ENCODE results near the gene CD38. TPM values are rescaled to one million over a fixed set of nuclear protein-coding genes. Genes with fewer than 3 reads are reported as not detected.

The CD38 gene
- total and polyA plus RNA-seq, 2 donors = 1.4 to 2.0 TPM

DNA sequence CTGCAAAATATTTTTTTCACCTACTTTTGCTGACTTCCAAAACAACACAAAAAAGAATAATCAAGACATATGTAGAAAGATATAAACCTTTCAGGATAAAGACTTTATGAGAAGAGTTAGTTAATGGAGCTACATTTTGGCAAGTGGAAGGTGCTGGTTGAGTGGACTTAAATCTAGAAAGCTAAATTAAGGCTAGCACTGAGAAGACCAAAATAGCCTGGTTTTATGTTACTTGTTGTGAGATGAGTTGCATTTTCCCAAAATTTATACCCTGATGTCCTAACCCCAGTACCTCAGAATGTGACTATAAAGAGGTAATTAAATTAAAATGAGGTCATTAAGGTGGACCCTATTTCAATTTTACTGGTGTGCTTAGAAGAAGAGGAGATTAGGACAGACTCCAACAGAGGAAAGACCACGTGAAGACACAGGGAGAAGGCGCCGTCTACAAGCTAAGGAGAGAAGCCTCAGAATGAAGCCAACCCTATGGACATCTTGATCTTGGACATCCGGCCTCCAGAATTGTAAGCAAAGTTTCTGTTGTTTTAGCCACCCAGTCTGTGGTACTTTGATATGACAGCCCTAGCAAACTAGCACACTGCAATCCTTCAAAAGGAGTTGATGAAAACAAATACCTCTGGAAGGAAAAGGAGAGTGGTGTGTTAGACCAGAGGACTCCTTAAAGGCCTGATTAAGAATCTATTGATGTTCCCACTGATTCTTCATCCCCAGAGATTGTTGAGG, 93.0 kb downstream of the CD38 start:
- H3K4me1 ChIP-seq (ENCODE audit: insufficient read depth) = no peaks in the 10 kb centered on the region
- H3K4me3 ChIP-seq (ENCODE audit: low read depth, low read length) = no peak overlapping the region
- no peaks in the 10 kb centered on the region for H3K36me3 ChIP-seq (ENCODE audit: insufficient read depth)
- 76% methylated on average over 4 of the region's 4 CpGs for WGBS
- DNase-seq (ENCODE audit: extremely low spot score) = no peak
- no peak overlapping the region for H3K27ac ChIP-seq (ENCODE audit: low read depth)

DNA sequence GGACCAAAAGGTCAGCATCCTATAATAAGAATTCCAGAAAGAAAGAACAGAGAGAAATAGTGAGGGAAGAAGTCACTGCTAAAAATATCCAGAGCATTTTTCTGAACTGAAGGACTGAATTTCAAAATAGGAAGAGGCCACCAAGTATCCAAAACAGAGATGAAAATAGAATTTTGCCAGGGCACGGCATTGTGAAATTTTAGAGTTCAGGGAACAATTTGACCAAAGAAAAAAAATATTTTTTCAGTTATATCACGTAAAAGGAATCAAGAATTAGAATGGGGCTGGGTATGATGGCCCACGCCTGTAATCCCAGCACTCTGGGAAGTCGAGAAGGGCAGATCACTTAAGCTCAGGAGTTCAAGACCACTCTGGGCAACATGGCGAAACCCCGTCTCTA, 95.0 kb downstream of the CD38 start:
- no peak for DNase-seq (ENCODE audit: extremely low spot score)
- WGBS = 87% methylated on average over 6 of the region's 6 CpGs
- H3K36me3 ChIP-seq (ENCODE audit: insufficient read depth) = no peaks in the 10 kb centered on the region
- H3K4me1 ChIP-seq (ENCODE audit: insufficient read depth) = no peaks in the 10 kb centered on the region
- H3K27ac ChIP-seq (ENCODE audit: low read depth) = no peak overlapping the region
- no peak overlapping the region for H3K4me3 ChIP-seq (ENCODE audit: low read depth, low read length)

DNA sequence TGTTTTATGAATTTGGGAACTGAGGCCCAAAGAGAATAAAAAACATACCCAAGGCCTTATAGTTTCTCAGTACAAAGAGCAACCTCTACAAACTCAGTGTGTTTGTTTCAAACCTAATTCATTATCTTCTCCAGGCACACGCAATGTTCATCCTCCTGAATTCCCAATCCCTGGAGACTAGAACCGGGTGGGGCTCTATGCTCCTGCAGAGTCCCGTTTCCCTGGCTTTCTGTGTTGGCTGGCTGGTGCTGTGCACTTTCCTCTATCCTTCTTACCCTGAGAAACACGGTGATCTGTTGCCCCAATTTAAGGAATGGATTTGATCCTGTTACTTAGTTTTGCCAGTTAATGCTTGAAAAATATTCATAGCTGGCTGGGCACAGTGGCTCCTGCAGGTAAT, 96.5 kb downstream of the CD38 start:
- H3K4me3 ChIP-seq (ENCODE audit: low read depth, low read length) = no peak overlapping the region
- no peaks in the 10 kb centered on the region for H3K36me3 ChIP-seq (ENCODE audit: insufficient read depth)
- 74% methylated on average over 4 of the region's 4 CpGs for WGBS
- no peak for DNase-seq (ENCODE audit: extremely low spot score)
- no peak overlapping the region for H3K27ac ChIP-seq (ENCODE audit: low read depth)
- no peaks in the 10 kb centered on the region for H3K4me1 ChIP-seq (ENCODE audit: insufficient read depth)

DNA sequence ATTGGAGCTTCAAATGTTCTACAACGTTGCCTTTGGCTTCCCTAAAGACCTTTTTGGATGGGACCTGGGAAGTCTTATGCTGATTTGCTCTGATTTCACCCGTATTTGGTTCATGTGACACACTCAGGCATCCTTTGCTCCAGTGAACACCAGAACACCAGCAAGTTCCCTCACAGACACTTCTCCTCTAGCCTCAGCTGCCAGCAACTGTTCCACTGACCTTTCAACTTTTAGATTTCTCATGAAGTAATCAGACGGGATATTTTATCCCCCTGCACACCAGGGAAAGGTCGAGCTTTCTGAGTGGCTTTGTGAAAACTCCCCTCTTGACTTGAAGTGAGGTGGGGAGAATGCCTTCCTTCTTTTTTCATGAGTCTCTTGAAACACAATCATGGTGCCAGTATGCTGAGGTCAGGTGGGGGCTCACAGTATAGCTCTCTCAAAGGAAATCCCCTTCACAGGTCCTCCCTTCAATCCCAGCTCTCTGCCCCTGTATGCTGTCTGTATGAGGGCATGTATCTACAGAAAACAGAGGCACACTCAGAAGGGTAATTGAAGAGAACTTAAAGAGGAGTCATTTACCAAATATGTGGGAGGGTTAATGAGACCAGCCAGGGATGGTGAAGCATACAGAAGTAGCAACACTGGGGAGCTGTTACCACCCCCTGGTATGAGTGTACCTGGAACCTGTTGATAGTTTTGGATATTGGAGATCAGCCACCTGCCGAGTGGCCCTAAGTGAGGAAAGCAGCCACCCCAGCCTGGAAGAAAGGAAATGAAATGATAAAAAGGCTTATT, 97.7 kb downstream of the CD38 start:
- WGBS = 71% methylated on average over 5 of the region's 5 CpGs
- Histone ChIP-seq H3K36me3 (ENCODE audit: insufficient read depth) (no peaks in the 10 kb centered on the region), H3K4me3 (ENCODE audit: low read depth, low read length) (no peak overlapping the region), H3K27ac (ENCODE audit: low read depth) (no peak overlapping the region), H3K4me1 (ENCODE audit: insufficient read depth) (no peaks in the 10 kb centered on the region)
- DNase-seq (ENCODE audit: extremely low spot score) = no peak

DNA sequence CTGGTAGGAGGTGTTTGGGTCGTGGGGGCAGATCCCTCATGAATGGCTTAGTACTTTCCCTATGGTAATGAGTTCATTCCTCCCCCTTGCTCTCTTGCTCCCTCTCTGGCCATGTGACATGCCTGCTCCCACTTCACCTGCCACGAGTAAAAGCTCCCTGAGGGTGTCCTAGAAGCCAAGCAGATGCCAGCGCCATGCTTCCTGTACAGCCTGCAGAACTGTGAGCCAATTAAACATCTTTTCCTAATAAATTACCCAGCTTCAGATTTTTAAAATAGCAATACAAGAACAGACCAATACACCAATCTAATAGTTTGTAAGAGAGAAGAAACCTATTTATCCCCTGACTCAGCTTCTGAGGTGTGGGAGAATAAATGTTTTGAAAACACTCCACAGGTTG, 99.9 kb downstream of the CD38 start:
- Histone ChIP-seq H3K4me3 (ENCODE audit: low read depth, low read length) (no peak overlapping the region), H3K4me1 (ENCODE audit: insufficient read depth) (no peaks in the 10 kb centered on the region), H3K36me3 (ENCODE audit: insufficient read depth) (no peaks in the 10 kb centered on the region), H3K27ac (ENCODE audit: low read depth) (no peak overlapping the region)
- 96% methylated on average over 3 of the region's 3 CpGs for WGBS
- DNase-seq (ENCODE audit: extremely low spot score) = no peak

DNA sequence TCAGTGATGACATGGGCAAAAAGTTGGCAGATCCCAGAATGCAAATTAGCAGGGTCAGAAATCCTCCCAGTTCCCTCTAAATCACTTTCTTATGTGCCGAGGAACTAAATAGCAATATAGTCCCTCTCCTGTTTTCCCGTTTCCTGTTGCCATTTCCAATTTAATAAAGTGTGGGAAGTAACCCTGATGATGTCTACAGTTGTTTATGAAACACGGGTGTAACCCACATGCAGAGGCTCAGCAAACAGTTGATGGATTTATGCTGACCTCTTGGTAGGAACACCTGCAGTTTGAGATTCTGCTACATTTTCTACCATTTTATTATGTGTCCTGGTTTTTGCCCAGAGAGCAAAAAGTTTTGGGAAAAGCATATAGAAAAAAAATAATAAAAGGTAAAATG, 103.7 kb downstream of the CD38 start:
- no peak overlapping the region for H3K4me3 ChIP-seq (ENCODE audit: low read depth, low read length)
- peaks cover 1% of the 10 kb centered on the region for H3K4me1 ChIP-seq (ENCODE audit: insufficient read depth)
- no peak for DNase-seq (ENCODE audit: extremely low spot score)
- H3K36me3 ChIP-seq (ENCODE audit: insufficient read depth) = no peaks in the 10 kb centered on the region
- 52% methylated on average over 3 of the region's 3 CpGs for WGBS
- H3K27ac ChIP-seq (ENCODE audit: low read depth) = no peak overlapping the region

DNA sequence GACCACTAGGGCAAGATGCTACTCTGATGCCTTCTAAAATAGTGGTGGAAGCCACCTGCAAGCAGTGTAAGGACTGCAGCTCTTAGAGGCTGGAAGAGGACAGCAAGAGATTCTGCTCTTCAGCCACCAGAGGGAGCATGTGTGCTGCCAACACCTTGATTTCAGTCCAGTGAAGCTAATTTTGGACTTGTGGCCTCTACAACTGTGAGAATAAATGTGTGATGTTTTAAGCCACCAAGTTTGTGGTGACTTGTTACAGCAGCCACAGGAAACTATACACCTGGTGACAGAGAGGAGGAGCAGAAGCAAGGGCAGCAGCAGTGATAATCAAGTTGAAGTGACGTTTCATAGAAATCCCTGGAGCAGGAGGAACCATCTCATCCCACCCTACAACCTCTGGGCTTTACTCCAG, 104.6 kb downstream of the CD38 start:
- DNase-seq (ENCODE audit: extremely low spot score) = no peak
- Histone ChIP-seq H3K36me3 (ENCODE audit: insufficient read depth) (no peaks in the 10 kb centered on the region), H3K4me1 (ENCODE audit: insufficient read depth) (peaks cover 1% of the 10 kb centered on the region), H3K27ac (ENCODE audit: low read depth) (no peak overlapping the region), H3K4me3 (ENCODE audit: low read depth, low read length) (no peak overlapping the region)
- WGBS = 94% methylated on average over 1 of the region's 1 CpG

DNA sequence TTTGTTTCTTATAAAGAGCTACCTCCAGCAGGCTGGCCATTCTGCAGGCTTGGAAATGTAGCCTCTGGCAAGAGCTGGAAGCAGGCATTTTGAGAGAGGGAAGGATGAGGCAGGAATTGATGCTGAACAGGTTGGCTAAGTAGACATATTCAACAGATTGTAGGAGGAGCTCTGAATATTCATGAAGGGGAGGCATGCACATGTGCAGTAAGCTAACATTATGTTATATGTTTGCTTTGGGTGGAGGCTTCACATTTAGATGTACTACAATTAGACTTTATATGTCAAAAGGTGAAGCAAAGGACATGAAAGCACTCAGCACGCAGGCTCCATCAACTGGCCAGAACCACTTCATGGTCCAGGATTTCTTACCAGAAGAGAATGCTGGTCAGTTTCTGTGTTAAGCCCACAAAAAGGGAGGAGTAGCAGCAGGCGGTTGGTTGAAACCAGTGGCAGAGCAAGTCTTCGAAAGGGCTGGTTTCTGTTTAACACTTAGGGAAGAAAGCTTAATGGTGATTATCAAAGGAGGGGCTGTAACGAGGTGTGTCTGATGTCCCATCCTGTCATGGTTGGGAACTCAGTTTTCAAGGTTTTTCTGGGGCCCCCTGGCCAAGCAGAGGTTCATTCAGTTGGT, 105.6 kb downstream of the CD38 start:
- Histone ChIP-seq H3K4me1 (ENCODE audit: insufficient read depth) (peaks cover 1% of the 10 kb centered on the region), H3K27ac (ENCODE audit: low read depth) (no peak overlapping the region), H3K36me3 (ENCODE audit: insufficient read depth) (no peaks in the 10 kb centered on the region), H3K4me3 (ENCODE audit: low read depth, low read length) (no peak overlapping the region)
- no peak for DNase-seq (ENCODE audit: extremely low spot score)
- 78% methylated on average over 4 of the region's 4 CpGs for WGBS

- Histone ChIP-seq H3K4me3 (ENCODE audit: low read depth, low read length) (no peak overlapping the region), H3K4me1 (ENCODE audit: insufficient read depth) (peaks cover 1% of the 10 kb centered on the region), H3K36me3 (ENCODE audit: insufficient read depth) (no peaks in the 10 kb centered on the region), H3K27ac (ENCODE audit: low read depth) (no peak overlapping the region)
- 69% methylated on average over 3 of the region's 3 CpGs for WGBS
- no peak for DNase-seq (ENCODE audit: extremely low spot score)
Observed at GRCh38 chr4:15884666-15885065, 106.5 kb downstream of the CD38 start.

GRCh38 chr4:15885422-15885821, 107.3 kb downstream of the CD38 start:
- 81% methylated on average over 7 of the region's 7 CpGs for WGBS
- DNase-seq (ENCODE audit: extremely low spot score) = no peak
- peaks cover 1% of the 10 kb centered on the region for H3K4me1 ChIP-seq (ENCODE audit: insufficient read depth)
- no peak overlapping the region for H3K27ac ChIP-seq (ENCODE audit: low read depth)
- no peak overlapping the region for H3K4me3 ChIP-seq (ENCODE audit: low read depth, low read length)
- H3K36me3 ChIP-seq (ENCODE audit: insufficient read depth) = no peaks in the 10 kb centered on the region

DNA sequence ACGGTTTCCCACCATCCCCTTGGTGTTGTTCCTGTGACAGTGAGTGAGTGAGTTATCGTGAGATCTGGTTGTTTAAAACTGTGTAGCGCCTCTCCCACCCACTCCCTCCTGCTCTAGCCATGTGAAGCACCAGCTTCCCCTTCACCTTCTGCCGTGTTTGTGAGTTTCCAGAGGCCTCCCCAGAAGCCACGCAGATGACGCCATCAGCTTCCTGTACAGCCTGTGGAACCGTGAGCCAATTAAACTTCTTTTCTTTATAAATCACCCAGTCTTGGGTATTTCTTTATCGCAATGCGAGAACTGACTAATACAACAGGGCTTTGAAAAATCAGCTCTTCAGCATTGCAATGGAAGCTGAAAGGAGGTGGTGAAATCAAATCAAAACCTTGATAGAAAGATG, 110.4 kb downstream of the CD38 start:
- H3K4me3 ChIP-seq (ENCODE audit: low read depth, low read length) = no peak overlapping the region
- DNase-seq (ENCODE audit: extremely low spot score) = no peak
- H3K27ac ChIP-seq (ENCODE audit: low read depth) = no peak overlapping the region
- 82% methylated on average over 9 of the region's 9 CpGs for WGBS
- H3K4me1 ChIP-seq (ENCODE audit: insufficient read depth) = peaks cover 1% of the 10 kb centered on the region
- H3K36me3 ChIP-seq (ENCODE audit: insufficient read depth) = no peaks in the 10 kb centered on the region

GRCh38 chr4:15890246-15890829, 112.2 kb downstream of the CD38 start:
- Histone ChIP-seq H3K4me1 (ENCODE audit: insufficient read depth) (no peaks in the 10 kb centered on the region), H3K4me3 (ENCODE audit: low read depth, low read length) (no peak overlapping the region), H3K36me3 (ENCODE audit: insufficient read depth) (no peaks in the 10 kb centered on the region), H3K27ac (ENCODE audit: low read depth) (no peak overlapping the region)
- no peak for DNase-seq (ENCODE audit: extremely low spot score)
- 93% methylated on average over 4 of the region's 4 CpGs for WGBS

DNA sequence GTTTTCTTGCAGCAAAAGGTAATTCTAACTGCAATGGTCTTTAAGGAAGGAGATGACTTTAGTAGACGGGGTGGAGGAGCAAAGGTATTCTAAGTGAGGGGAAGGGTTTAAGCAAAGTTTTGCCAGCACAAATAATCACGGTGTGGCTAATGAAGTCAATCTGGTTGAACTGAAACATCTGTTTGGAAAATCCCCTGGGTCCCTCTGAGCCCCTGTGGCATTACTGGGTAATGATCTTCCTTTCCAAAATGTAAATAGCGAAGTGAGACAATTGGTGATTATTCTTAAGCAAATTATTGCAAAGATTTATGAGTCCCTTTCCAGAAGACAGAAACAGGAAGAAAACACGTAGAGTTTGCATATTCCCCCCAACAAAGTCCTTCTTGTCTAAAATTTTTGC, 113.2 kb downstream of the CD38 start:
- no peak overlapping the region for H3K4me3 ChIP-seq (ENCODE audit: low read depth, low read length)
- H3K27ac ChIP-seq (ENCODE audit: low read depth) = no peak overlapping the region
- DNase-seq (ENCODE audit: extremely low spot score) = no peak
- H3K36me3 ChIP-seq (ENCODE audit: insufficient read depth) = no peaks in the 10 kb centered on the region
- H3K4me1 ChIP-seq (ENCODE audit: insufficient read depth) = no peaks in the 10 kb centered on the region
- WGBS = 44% methylated on average over 4 of the region's 4 CpGs

DNA sequence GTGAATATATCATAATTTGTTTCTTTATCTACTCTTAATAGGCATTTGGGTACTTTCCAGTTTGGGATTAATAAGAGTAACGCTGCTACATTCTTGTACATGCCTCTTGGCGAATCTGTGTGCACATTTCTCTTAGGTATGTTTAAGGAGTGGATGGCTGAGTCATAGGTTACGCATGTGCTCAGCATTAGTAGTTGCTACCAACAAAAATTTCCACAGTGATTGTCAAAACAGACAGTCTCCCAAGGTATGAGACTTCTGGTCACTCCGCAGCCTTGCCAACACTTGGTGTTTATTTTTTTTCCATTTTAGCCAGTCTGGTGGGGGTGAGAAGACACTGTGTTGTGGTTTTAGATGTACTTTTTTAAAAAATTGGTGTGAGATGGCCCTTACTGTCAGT, 115.8 kb downstream of the CD38 start:
- H3K36me3 ChIP-seq (ENCODE audit: insufficient read depth) = no peaks in the 10 kb centered on the region
- WGBS = 57% methylated on average over 4 of the region's 4 CpGs
- no peak overlapping the region for H3K4me3 ChIP-seq (ENCODE audit: low read depth, low read length)
- H3K4me1 ChIP-seq (ENCODE audit: insufficient read depth) = no peaks in the 10 kb centered on the region
- no peak for DNase-seq (ENCODE audit: extremely low spot score)
- H3K27ac ChIP-seq (ENCODE audit: low read depth) = no peak overlapping the region

Measured in urinary bladder (tissue), 4 donors.